A673 (cell line): ENCODE results near the gene SH3RF3. TPM values are rescaled to one million over a fixed set of nuclear protein-coding genes. Genes with fewer than 3 reads are reported as not detected.

Source experiments
- BruUV-seq: library from RNA; stranded (reverse); fragments of 400-500 nt; replicated peaks from 2 replicates; lab custom pipeline; 2021; lab: Mats Ljungman, UMichigan
- CTCF ChIA-PET: fragments of 300-600 bp; sonication (Branson Sonifier 250); formaldehyde crosslinking; loops from one replicate; lab custom pipeline; 2022; ENCODE audit warnings: antibody characterized with exemption; lab: Charles Lee
- POLR2A ChIA-PET: fragments of 300-600 bp; sonication (Branson Sonifier 250); formaldehyde crosslinking; loops from one replicate; lab custom pipeline; 2022; ENCODE audit warnings: antibody characterized with exemption; ENCODE audit not compliant: low non-redundant PET; lab: Charles Lee
- DNase-seq: peaks from one replicate; pipeline ENCODE4 v3.0.0-alpha.2; 2015; ENCODE audit warnings: low spot score
- H3K27ac ChIP-seq: fragments of 200-600 bp; sonication (generic); 2 replicates; pipeline ENCODE4 v1.5.1; 2016; ENCODE audit warnings: mixed run types, low read depth, mild to moderate bottlenecking, mixed read lengths, antibody characterized with exemption, low read length; ENCODE audit not compliant: poor library complexity, severe bottlenecking
- H3K27me3 ChIP-seq: fragments of 200-600 bp; sonication (generic); replicated peaks from 2 replicates; pipeline ENCODE4 v1.6.1; 2017; ENCODE audit warnings: mixed run types, low read depth, mild to moderate bottlenecking, mixed read lengths, antibody characterized with exemption, low read length; ENCODE audit not compliant: insufficient read depth, poor library complexity
- H3K36me3 ChIP-seq: fragments of 200-600 bp; sonication (generic); 2 replicates; pipeline ENCODE4 v1.6.1; 2016; ENCODE audit warnings: mixed run types, mild to moderate bottlenecking, mixed read lengths, antibody characterized with exemption, low read length; ENCODE audit not compliant: insufficient read depth, poor library complexity, severe bottlenecking
- H3K4me1 ChIP-seq: fragments of 200-600 bp; sonication (generic); 2 replicates; pipeline ENCODE4 v1.6.1; 2017; ENCODE audit warnings: mixed run types, mild to moderate bottlenecking, mixed read lengths, antibody characterized with exemption, low read length; ENCODE audit not compliant: insufficient read depth, poor library complexity, severe bottlenecking
- H3K4me3 ChIP-seq: fragments of 200-600 bp; sonication (generic); 2 replicates; pipeline ENCODE4 v1.5.1; 2016; ENCODE audit warnings: low read depth, mixed run types, mild to moderate bottlenecking, mixed read lengths, low read length; ENCODE audit not compliant: poor library complexity, severe bottlenecking
- H3K9me3 ChIP-seq: fragments of 200-600 bp; sonication (generic); 2 replicates; pipeline ENCODE4 v1.6.1; 2016; ENCODE audit warnings: mixed run types, low read depth, mild to moderate bottlenecking, mixed read lengths, antibody characterized with exemption, low read length; ENCODE audit not compliant: poor library complexity, severe bottlenecking
- EZH2 ChIP-seq: fragments of 200-600 bp; sonication (generic); IDR thresholded peaks from 2 replicates; pipeline ENCODE4 v1.6.1; 2017; ENCODE audit warnings: borderline replicate concordance, low read depth, mild to moderate bottlenecking, mixed read lengths, antibody characterized with exemption, low read length; ENCODE audit not compliant: poor library complexity, severe bottlenecking
- intact Hi-C: fragments of 100-400 bp; cut with micrococcal nuclease; formaldehyde crosslinking; loops from one replicate; pipeline ENCODE4 v1.10.0; 2022; ENCODE audit not compliant: unreplicated experiment
- total RNA-seq: library from RNA; stranded (reverse); gene quantifications from 2 replicates; pipeline ENCODE4 v1.2.3, GENCODE V29; 2021
- TF ChIP-seq, protein P1 (sequence below): fragments of 300-800, 200-600 bp; sonication (generic); conservative IDR thresholded peaks from 2 replicates; pipeline ENCODE4 v1.5.1; 2017; ENCODE audit warnings: low read depth, mild to moderate bottlenecking, antibody characterized with exemption, low read length, moderate library complexity, mixed read lengths

SH3RF3 gene
- total RNA-seq, 1 experiment from 2014 or later, result 0.15 TPM

DNA sequence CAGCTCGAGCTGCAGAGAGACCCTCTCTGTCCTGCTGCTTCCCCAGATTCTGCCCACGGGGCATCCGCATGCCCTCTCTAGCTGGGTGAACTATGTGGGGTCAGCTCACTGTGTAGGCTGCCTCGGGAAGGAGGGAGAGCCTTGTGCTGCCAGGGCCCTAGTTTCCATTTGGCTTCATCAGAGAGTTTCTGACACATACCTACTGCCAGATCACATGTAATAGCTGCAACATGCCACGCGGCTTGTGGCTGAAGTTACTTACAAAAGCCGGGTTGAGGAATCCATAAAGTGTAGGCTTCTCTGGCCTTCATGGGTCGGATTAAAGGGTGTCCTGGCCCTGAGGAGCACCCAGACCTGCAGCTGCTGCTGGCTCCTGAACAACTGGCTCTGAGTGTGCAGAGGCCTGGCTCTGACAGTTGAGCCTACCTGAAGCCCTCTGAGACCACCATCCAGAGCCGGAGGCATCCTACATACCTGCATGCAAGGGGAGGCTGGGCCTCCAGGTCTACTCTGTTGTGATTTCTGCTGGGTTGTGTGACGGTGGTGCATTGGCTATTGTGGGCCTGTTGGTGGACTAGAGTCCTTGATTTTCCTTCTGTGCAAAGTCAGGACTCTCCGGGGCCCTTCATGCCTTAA lies 130.0 kb downstream of the SH3RF3 start:
- no peak for DNase-seq
- ChIA-PET POLR2A (no interaction called here), CTCF (no interaction called here)
- Histone ChIP-seq H3K4me3 (no peak overlapping the region), H3K27ac (no peak overlapping the region), H3K36me3 (no peaks in the 10 kb centered on the region), H3K4me1 (no peaks in the 10 kb centered on the region), H3K27me3 (peaks cover 2% of the 10 kb centered on the region), H3K9me3 (no peaks in the 10 kb centered on the region)
- intact Hi-C loops, result no loop called here
- BruUV-seq, result no TSS peak
- no peak for TF ChIP-seq EZH2
- TF ChIP-seq, protein P1, sequence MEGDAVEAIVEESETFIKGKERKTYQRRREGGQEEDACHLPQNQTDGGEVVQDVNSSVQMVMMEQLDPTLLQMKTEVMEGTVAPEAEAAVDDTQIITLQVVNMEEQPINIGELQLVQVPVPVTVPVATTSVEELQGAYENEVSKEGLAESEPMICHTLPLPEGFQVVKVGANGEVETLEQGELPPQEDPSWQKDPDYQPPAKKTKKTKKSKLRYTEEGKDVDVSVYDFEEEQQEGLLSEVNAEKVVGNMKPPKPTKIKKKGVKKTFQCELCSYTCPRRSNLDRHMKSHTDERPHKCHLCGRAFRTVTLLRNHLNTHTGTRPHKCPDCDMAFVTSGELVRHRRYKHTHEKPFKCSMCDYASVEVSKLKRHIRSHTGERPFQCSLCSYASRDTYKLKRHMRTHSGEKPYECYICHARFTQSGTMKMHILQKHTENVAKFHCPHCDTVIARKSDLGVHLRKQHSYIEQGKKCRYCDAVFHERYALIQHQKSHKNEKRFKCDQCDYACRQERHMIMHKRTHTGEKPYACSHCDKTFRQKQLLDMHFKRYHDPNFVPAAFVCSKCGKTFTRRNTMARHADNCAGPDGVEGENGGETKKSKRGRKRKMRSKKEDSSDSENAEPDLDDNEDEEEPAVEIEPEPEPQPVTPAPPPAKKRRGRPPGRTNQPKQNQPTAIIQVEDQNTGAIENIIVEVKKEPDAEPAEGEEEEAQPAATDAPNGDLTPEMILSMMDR, result no peak

DNA sequence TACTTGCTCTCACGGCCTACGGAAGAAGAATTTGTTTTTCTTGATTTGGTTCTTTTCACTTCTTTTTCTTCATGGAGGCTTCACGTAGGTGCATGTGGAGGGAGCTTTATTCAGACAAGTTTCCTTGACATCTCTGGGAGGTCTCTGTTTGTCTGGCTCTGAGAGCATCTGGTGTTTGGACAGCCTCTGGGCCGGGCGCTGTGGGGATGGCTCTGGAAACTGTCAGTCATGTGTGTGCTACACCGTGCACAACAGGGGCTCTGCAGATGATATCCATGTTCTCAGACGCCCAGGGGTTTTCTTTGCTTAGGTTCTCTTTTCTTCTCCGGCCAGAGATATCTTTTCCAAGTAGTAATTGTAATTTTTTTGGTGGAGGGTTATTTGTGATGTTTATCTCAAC lies 130.7 kb downstream of the SH3RF3 start:
- no peaks in the 10 kb centered on the region for H3K36me3 ChIP-seq
- TF ChIP-seq EZH2, result no peak
- TF ChIP-seq, protein P1, result no peak
- ChIA-PET CTCF (no interaction called here), POLR2A (no interaction called here)
- no peak for DNase-seq
- H3K4me1 ChIP-seq, result no peaks in the 10 kb centered on the region
- intact Hi-C loops, result loop anchor here (10.0 kb wide), 1 partner anchor 245 kb away; no protein-coding TSS in a partner anchor
- BruUV-seq, result no TSS peak
- no peaks in the 10 kb centered on the region for H3K9me3 ChIP-seq
- no peak overlapping the region for H3K27ac ChIP-seq
- peaks cover 2% of the 10 kb centered on the region for H3K27me3 ChIP-seq
- no peak overlapping the region for H3K4me3 ChIP-seq

DNA sequence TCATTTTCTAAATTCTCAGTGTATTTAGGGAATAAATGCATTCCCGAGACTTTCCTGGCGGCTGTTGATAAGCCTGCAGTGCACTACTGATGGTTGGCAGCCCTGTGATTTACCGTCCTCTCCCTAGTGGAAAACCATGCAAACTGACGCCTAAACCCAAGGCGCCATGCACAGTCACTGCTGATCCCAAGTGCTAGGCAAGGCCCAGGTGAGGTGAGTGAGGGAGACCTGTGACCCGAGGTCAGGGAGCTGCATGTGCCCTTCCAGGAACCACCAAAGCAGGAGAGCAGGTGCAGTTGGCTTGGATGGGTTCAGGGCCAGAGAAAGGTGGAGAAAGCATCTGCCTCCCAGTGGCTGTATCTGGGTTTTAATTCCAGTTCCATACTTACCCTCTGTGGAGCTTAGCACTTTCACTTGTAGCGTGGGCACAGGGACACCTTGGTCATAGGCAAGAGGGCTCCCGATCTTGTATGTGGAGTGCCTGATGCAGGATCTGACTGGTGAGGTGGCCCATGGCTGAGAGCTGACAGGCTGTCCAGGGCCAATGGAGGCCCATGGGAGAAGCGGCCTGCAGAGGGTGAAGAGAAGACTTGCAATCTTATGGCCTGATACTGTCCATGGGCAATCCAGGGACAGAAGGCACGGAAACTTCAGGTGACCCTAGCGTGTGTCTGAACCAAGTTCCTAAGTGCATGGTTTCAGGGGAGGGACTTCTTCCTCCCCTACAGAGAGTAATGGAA lies 131.3 kb downstream of the SH3RF3 start:
- Histone ChIP-seq H3K4me1 (peaks cover 4% of the 10 kb centered on the region), H3K27ac (no peak overlapping the region), H3K4me3 (no peak overlapping the region), H3K9me3 (no peaks in the 10 kb centered on the region), H3K27me3 (peaks cover 2% of the 10 kb centered on the region), H3K36me3 (no peaks in the 10 kb centered on the region)
- TF ChIP-seq, protein P1, result no peak
- TF ChIP-seq EZH2, result no peak
- BruUV-seq, result no TSS peak
- DNase-seq, result no peak
- ChIA-PET POLR2A (no interaction called here), CTCF (no interaction called here)
- intact Hi-C loops, result loop anchor here (10.0 kb wide), 1 partner anchor 245 kb away; no protein-coding TSS in a partner anchor
